Natural killer cell (primary cell): ENCODE results near the gene GAREM1. TPM values are rescaled to one million over a fixed set of nuclear protein-coding genes. Genes with fewer than 3 reads are reported as not detected.

Experiments used
- ATAC-seq, 3 donors: fragments of 150-1000 bp in 2 of 3; fragments of 200-7000 bp in 1 of 3; cut with Tn5 transposase; 1 replicate in 1 of 3; 2 replicates in 2 of 3; pipeline ENCODE4 v1.10.0; 2021; ENCODE audit warnings: mild to moderate bottlenecking in 2 of 3, moderate library complexity in 2 of 3
- DNase-seq, 2 donors: peaks; one replicate each; pipeline versions ENCODE4 v3.0.0 to v3.0.0-alpha.2; 2013 to 2021; ENCODE audit warnings: mixed read lengths in 1 of 2
- H3K27ac ChIP-seq: one replicate; pipeline ENCODE4 v1.5.1; 2013; ENCODE audit warnings: mild to moderate bottlenecking, low read length
- H3K27me3 ChIP-seq: one replicate; pipeline ENCODE4 v1.6.1; 2013; ENCODE audit warnings: low read length; ENCODE audit not compliant: control insufficient read depth, insufficient read depth
- H3K36me3 ChIP-seq: one replicate; pipeline ENCODE4 v1.6.1; 2013; ENCODE audit warnings: low read length; ENCODE audit not compliant: control insufficient read depth, insufficient read depth
- H3K4me1 ChIP-seq: one replicate; pipeline ENCODE4 v1.6.1; 2013; ENCODE audit warnings: low read length; ENCODE audit not compliant: control insufficient read depth, insufficient read depth
- H3K4me3 ChIP-seq: one replicate; pipeline ENCODE4 v1.5.1; 2013; ENCODE audit warnings: low read length
- H3K9me3 ChIP-seq: one replicate; pipeline ENCODE4 v1.6.1; 2013; ENCODE audit warnings: low read length; ENCODE audit not compliant: control insufficient read depth, insufficient read depth
- H3K27ac Mint-ChIP-seq, 2 donors: one replicate each; pipeline ENCODE4 v1.8.0; 2022; ENCODE audit warnings: mild to moderate bottlenecking in 2 of 2, mixed read lengths in 2 of 2, moderate library complexity in 1 of 2
- H3K27me3 Mint-ChIP-seq, 2 donors: one replicate each; pipeline ENCODE4 v1.8.0; 2022; ENCODE audit warnings: low read depth in 2 of 2, mixed read lengths in 2 of 2
- H3K36me3 Mint-ChIP-seq: one replicate; pipeline ENCODE4 v1.8.0; 2022; ENCODE audit warnings: mixed read lengths
- H3K4me1 Mint-ChIP-seq, 2 donors: one replicate each; pipeline ENCODE4 v1.8.0; 2022; ENCODE audit warnings: mixed read lengths in 2 of 2
- H3K4me3 Mint-ChIP-seq: one replicate; pipeline ENCODE4 v1.8.0; 2022; ENCODE audit warnings: mild to moderate bottlenecking, moderate library complexity, mixed read lengths
- H3K9me3 Mint-ChIP-seq, 2 donors: one replicate each; pipeline ENCODE4 v1.8.0; 2022; ENCODE audit warnings: mixed read lengths in 2 of 2
- CTCF ChIP-seq: fragments of 200-600 bp; IDR thresholded peaks from one replicate; pipeline ENCODE4 v1.8.0; 2022; ENCODE audit warnings: antibody characterized with exemption
- WGBS: methylation state at CpG from one replicate; pipeline ENCODE4 v1.1.7; 2013; ENCODE audit warnings: missing lambda C conversion rate; ENCODE audit not compliant: insufficient coverage; 5-methylcytosine and 5-hydroxymethylcytosine counted together
- intact Hi-C: fragments of 100-400 bp; cut with micrococcal nuclease; formaldehyde crosslinking; loops from one replicate; pipeline ENCODE4 v1.14.2; 2022
- total RNA-seq, 4 donors: library from RNA; stranded (reverse); fragments of 120-200 nt in 1 of 4; gene quantifications; one replicate each; pipeline versions ENCODE4 v1.2.3 to v1.2.4, GENCODE V29; 2013 to 2022

GAREM1 gene
- total RNA-seq, 3 donors from 2014 or later (not counting 1 experiment from before 2014, with no cell fraction given), result 0.09 TPM; not detected in 2

GRCh38 chr18:32219431-32220018 is 251.2 kb downstream of the GAREM1 start:
- H3K27me3 Mint-ChIP-seq, result peaks cover 0 to 2% of the 10 kb centered on the region in 2 donors
- no peak for DNase-seq
- no peak overlapping the region for H3K4me3 Mint-ChIP-seq
- no peaks in the 10 kb centered on the region for H3K36me3 Mint-ChIP-seq
- Histone ChIP-seq H3K36me3 (no peaks in the 10 kb centered on the region), H3K9me3 (no peaks in the 10 kb centered on the region), H3K27ac (no peak overlapping the region), H3K4me3 (no peak overlapping the region), H3K4me1 (no peaks in the 10 kb centered on the region), H3K27me3 (no peaks in the 10 kb centered on the region)
- no peak for TF ChIP-seq CTCF
- no peak overlapping the region for H3K27ac Mint-ChIP-seq
- intact Hi-C loops, result no loop called here
- no peaks in the 10 kb centered on the region for H3K9me3 Mint-ChIP-seq
- H3K4me1 Mint-ChIP-seq, result no peaks in the 10 kb centered on the region
- 83% methylated on average over 3 of the region's 3 CpGs for WGBS
- no peak for ATAC-seq

GRCh38 chr18:32216390-32216789 is 254.3 kb downstream of the GAREM1 start:
- Histone ChIP-seq H3K27me3 (no peaks in the 10 kb centered on the region), H3K4me3 (no peak overlapping the region), H3K27ac (no peak overlapping the region), H3K36me3 (no peaks in the 10 kb centered on the region), H3K4me1 (no peaks in the 10 kb centered on the region), H3K9me3 (no peaks in the 10 kb centered on the region)
- WGBS, result 79% methylated on average over 2 of the region's 2 CpGs
- TF ChIP-seq CTCF, result no peak
- H3K27me3 Mint-ChIP-seq, result peaks cover 0 to 2% of the 10 kb centered on the region in 2 donors
- no peak overlapping the region for H3K27ac Mint-ChIP-seq
- no peaks in the 10 kb centered on the region for H3K9me3 Mint-ChIP-seq
- DNase-seq, result no peak
- no peak overlapping the region for H3K4me3 Mint-ChIP-seq
- H3K36me3 Mint-ChIP-seq, result no peaks in the 10 kb centered on the region
- intact Hi-C loops, result no loop called here
- no peak for ATAC-seq
- H3K4me1 Mint-ChIP-seq, result no peaks in the 10 kb centered on the region

GRCh38 chr18:32213693-32214092 is 257.0 kb downstream of the GAREM1 start:
- Mint-ChIP-seq H3K4me1 (no peaks in the 10 kb centered on the region), H3K36me3 (no peaks in the 10 kb centered on the region), H3K9me3 (no peaks in the 10 kb centered on the region), H3K27me3 (no peaks in the 10 kb centered on the region), H3K4me3 (no peak overlapping the region), H3K27ac (no peak overlapping the region)
- TF ChIP-seq CTCF, result no peak
- no peak overlapping the region for H3K4me3 ChIP-seq
- intact Hi-C loops, result no loop called here
- H3K4me1 ChIP-seq, result no peaks in the 10 kb centered on the region
- no peaks in the 10 kb centered on the region for H3K36me3 ChIP-seq
- no peak overlapping the region for H3K27ac ChIP-seq
- no peaks in the 10 kb centered on the region for H3K27me3 ChIP-seq
- ATAC-seq (no peak), DNase-seq (no peak)
- H3K9me3 ChIP-seq, result no peaks in the 10 kb centered on the region
- 85% methylated on average over 2 of the region's 2 CpGs for WGBS
